C1 segment of cervical spinal cord (tissue), 14 donors: Measurements from ENCODE around the gene LOX.
A peak's percentile ranks its signal among the peaks of the same experiment; 100 is the strongest.

Experiments used
- DNase-seq, 14 donors: peaks; one replicate each; lab custom pipeline; 2025; lab: John Stamatoyannopoulos, UW

Gene LOX

GRCh38 chr5:122078116-122079110 lies at the start of gene LOX:
TSS of gene LOX (minus strand) at chr5:122078259. CDS start at chr5:122077985, 274 bp downstream.
- no peak for DNase-seq

GRCh38 chr5:122126756-122127321 lies 48.8 kb upstream of the LOX start:
- peak in 4 of 14 donors; percentile 1 to 9 (median 6) for DNase-seq

DNA sequence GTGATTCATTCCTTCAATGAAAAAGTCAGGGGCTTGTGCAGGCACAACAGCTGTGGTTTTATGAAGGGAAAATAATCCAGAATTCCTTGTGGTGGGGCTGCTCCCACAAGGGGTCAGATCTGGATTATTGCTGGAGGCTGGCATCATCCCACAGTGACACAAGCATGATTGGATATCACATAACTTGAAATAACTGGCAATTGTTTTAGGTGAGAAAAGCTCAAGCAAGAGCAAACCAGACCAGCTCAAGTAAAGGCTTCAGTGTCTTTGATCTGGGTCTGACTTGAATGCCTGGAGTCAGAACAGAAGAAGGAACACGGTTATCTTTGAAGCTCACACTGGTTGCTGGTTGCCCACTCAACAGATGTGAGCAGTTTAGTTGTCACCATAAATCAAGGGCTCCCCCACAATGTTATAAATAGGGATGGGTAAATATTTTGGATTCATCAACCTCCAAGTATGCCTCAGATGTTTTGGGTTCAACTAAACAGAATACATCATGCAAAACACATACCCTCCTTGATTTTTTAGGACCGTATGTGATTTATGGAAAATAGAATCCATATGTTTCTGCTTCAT lies 48.2 kb upstream of the LOX start:
- DNase-seq = no peak

DNA sequence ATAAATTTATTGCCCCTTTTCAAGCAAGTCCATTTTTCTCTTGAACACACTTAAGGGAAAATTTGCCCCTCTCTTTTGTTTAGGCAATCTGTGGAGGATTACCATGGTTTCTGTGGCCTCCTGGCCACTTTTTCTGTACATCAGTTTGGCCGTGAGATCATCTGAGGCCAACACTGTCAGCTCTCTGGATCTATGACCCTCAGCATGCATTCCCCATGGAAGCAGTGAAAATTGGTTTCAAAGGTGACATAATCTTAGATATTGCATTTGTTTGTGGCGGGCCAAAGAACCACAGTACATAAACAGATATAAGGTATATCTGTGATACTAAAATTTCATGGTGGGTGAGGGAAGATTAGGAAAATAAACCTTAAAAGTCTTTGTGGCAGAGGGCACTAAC lies 46.7 kb upstream of the LOX start:
- no peak for DNase-seq

GRCh38 chr5:122121479-122122465 lies 43.7 kb upstream of the LOX start:
- no peak for DNase-seq

GRCh38 chr5:122120957-122121356 lies 42.9 kb upstream of the LOX start:
- no peak for DNase-seq

DNA sequence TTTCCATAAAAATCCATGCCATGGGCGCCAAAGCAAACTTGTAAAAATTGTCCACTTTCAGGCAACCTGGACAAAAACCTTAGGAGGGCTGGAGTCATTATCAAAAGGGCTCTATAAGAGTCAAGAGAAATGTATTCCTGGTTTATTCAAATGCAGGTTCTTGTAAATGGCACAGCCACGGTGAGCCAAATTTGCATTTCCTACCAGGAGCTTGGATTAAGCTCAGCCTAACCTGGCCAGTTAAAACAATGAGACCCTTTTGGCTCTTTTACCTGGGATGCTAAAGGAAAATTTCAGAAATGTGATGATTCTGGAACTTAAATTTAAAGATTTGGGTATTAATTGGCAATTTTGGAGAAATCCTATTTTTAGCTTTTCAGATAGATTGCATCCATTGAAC lies 42.4 kb upstream of the LOX start:
- DNase-seq = no peak

GRCh38 chr5:122119205-122119604 lies 41.1 kb upstream of the LOX start:
- DNase-seq = no peak

DNA sequence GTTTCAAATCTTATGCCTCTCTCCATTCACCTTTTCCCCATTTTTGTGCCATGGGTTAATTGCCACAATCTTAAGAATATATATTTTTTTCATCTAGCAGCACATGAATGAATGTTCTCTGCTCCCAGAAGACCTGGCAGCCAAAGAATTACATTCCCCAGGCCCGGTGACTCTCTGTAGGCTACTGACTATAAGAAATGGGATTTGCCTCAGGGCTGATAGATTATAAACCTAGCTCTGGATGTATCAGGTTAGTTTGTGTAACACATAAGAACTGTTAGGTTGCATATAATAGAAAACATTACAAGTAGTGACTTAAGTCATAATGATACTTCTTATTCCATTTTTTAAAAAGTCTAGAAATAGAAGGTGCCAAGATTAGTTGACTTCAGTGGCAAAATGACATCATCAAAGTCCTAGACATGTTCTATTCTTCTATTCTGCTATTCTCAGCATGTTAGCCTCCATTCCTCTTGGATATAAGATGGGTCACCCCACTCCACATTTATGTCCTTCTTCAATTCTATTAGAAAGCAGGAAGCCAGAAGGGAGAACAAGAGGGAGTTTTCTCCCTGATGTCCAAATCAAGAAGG lies 40.4 kb upstream of the LOX start:
- DNase-seq = no peak

- DNase-seq = no peak
Measured at GRCh38 chr5:122114501-122114900, 36.4 kb upstream of the LOX start.

- DNase-seq = no peak
Measured at GRCh38 chr5:122112733-122113558, 34.9 kb upstream of the LOX start.

- DNase-seq = no peak
Measured at GRCh38 chr5:122112063-122112462, 34.0 kb upstream of the LOX start.

DNA sequence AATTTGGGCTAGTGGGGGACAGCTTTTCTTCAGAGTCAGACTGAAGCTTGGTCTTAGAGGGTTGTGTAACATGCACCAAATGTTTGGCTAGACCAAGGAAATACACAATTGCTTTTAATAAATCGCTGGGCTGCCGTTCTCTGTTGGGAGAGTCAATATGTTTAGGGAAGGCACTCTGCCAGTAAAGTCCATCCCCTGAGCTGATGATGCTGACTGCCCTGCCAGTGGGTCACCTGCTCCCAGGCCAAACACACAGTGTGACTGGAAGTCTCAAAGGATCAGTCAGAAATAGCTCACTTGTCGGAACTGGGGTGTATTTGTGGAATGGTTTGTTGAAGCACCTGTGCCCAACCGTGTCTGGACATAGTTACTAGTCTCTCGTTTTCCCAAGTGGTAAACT lies 33.4 kb upstream of the LOX start:
- no peak for DNase-seq

- DNase-seq = no peak
Measured at GRCh38 chr5:122110987-122111386, 32.9 kb upstream of the LOX start.

DNA sequence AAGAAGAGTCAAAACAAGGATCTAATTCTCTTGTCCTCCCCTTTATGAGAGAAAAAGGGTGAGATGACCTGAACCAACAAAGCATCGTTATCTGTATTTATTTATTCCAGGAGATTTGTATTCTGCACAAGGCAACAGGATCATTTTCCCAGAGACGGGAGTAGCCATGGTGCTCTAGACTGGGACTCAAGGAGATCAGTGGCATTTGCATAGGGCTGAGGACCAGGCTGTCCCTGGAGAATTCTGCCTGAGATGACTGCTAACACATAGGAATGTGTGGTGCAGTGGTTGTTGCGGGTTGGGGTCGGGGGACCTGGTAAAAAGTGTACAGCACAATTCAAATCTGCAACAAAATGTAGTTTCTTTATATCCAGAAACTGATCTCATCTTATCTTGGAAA lies 29.0 kb upstream of the LOX start:
- no peak for DNase-seq

- no peak for DNase-seq
Measured at GRCh38 chr5:122105909-122106308, 27.9 kb upstream of the LOX start.

DNA sequence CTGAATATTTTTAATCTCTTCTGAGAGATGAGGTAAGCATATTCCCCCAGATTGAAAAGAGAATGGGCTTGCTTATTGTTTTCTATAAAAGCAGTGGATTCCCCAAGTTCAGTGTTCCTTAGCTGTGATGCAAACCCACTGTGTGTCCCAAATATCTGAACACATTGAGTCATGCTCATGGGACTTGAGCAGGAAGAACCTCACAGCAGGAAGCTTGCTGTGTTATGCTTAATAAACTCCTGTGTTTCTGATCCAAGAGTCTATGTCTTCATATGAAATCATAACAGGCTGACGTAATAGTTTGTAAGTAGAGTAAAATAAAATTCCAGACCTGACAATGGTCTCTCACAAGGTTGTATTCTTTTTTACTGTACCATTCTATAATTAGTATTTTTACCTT lies 24.8 kb upstream of the LOX start:
- DNase-seq = no peak

DNA sequence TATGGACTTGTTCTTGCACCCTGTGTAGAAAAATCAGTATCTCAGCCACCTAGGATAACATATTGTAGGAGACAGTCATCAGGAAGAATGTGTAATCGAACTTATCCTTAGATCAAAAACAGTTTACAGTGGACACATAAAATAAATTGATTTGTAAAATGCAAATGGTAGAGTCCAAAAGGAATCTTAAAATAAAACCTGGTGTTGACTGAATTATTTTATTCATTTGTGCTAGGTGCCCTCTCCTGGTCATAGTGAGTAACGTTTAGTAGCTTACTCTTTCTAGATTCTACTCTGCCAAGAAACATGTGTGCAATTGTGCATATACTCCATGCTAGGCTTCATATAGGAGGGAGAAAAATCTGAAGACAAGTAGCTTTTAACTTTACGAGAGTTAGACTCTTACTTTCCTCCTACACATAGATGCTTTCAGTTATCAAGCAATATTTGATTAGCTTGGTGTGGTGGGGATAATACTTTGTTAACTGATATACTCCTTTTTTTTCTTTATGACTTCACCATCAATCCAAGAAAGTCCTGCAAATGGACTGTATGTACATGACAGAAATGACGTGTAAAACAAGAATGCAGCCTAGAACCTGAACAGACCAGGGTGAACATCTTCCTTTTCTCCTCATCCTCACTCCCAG lies 23.7 kb upstream of the LOX start:
- no peak for DNase-seq

DNA sequence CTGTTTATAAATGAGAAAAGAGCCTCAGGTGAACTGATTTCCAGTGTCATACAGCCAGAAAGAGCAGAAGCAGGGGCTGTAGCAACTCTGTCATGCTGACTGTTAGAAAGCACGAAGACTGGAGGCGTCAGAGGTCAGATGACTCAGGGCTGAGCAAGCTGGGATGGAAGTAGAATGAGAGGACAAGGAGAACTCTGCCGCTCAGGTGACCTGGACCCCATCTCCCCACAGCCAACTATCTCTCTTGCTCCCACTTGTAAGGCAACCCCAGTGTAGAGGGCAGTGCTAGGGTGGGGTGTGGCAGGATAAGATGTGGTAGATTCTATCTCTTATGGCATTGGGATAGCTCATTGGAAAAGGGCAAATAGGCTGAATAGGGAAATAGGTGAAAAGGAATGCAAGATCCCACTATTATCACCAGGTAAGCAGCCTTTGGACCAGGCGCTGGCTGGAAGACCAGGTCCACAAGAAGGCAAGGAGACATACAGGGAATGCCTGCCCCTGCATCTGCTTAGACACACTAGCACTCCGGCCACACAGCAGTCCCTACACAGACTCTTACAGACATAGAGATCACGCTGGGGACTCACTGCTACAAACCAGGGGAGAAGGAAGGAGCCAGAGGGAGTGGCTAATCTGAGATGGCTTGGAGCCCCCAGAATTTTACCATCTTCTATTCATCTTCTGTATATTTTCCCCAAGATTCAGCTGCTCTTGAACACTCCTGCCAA lies 21.2 kb upstream of the LOX start:
- no peak for DNase-seq
